ENCODE data around the gene ANO4.

- TF ChIP-seq CTCF (IDR thresholded peaks at IDR 0.05) (no peak), POLR2A (IDR thresholded peaks at IDR 0.05) (no peak)
Observed at GRCh38 chr12:100899301-100899700, 104.7 kb downstream of the ANO4 start.

Measured in stomach (tissue), 4 donors.